Heart right ventricle (tissue), 16 donors: Measurements from ENCODE around the gene ADARB1. TPM values are rescaled to one million over a fixed set of nuclear protein-coding genes. Genes with fewer than 3 reads are reported as not detected.

ENCODE experiments used
- ATAC-seq, 8 donors: fragments of 200-7000 bp; cut with Tn5 transposase; one replicate each; pipeline ENCODE4 v1.9.1; 2020; ENCODE audit warnings: mild to moderate bottlenecking in 8 of 8, moderate library complexity in 8 of 8, moderate number of reproducible peaks in 1 of 8
- DNase-seq, 2 donors: peaks; one replicate each; pipeline ENCODE4 v3.0.0-alpha.2; 2020
- H3K27ac ChIP-seq, 10 donors: fragments of 200-600 bp; sonication (generic) in 2 of 10; one replicate each; pipeline versions ENCODE4 v1.5.0 to v1.8.0; 2020 to 2022; ENCODE audit warnings: mild to moderate bottlenecking in 3 of 10
- H3K27me3 ChIP-seq, 7 donors: fragments of 200-600 bp; one replicate each; pipeline ENCODE4 v1.8.0; 2021 to 2022; ENCODE audit warnings: mild to moderate bottlenecking in 2 of 7
- H3K36me3 ChIP-seq, 9 donors: fragments of 200-600 bp; sonication (generic) in 1 of 9; one replicate each; pipeline versions ENCODE4 v1.5.0 to v1.8.0; 2020 to 2022; ENCODE audit warnings: mild to moderate bottlenecking in 2 of 9
- H3K4me1 ChIP-seq, 9 donors: fragments of 200-600 bp; sonication (generic) in 1 of 9; one replicate each; pipeline versions ENCODE4 v1.5.0 to v1.8.0; 2020 to 2022; ENCODE audit warnings: mild to moderate bottlenecking in 4 of 9
- H3K4me3 ChIP-seq, 10 donors: fragments of 200-600 bp; sonication (generic) in 2 of 10; one replicate each; pipeline versions ENCODE4 v1.5.0 to v1.8.0; 2020 to 2022; ENCODE audit warnings: mild to moderate bottlenecking in 7 of 10, moderate library complexity in 2 of 10
- H3K9me3 ChIP-seq, 11 donors: fragments of 200-600 bp in 10 of 11; sonication (generic) in 2 of 11; one replicate each; pipeline versions ENCODE4 v1.5.0 to v1.8.0; 2013 to 2022; ENCODE audit warnings: mild to moderate bottlenecking in 2 of 11, control low read depth in 1 of 11, moderate library complexity in 1 of 11
- WGBS, 2 donors: extraction: QIAGEN DNeasy Blood & Tissue Kit; methylation state at CpG; one replicate each; pipeline ENCODE4 v1.1.7; 2013; ENCODE audit warnings: inconsistent platforms in 1 of 2; 5-methylcytosine and 5-hydroxymethylcytosine counted together
- intact Hi-C, 10 donors: fragments of 100-400 bp; cut with DNase I; formaldehyde crosslinking; loops; one replicate each; pipeline versions ENCODE4 v1.11.1 to v1.14.2; 2022
- polyA plus RNA-seq, 2 donors: library from polyadenylated mRNA; stranded (reverse); fragments of 200-250 nt; gene quantifications; one replicate each; pipeline ENCODE4 v1.2.3, GENCODE V29; 2013
- total RNA-seq, 10 donors: library from RNA; stranded (reverse); fragmentation: NEBNext Ultra II Directional in 3 of 10; extraction: Animal tissue kit (Norgen Biotek cat#: 25700) in 3 of 10; gene quantifications; one replicate each; pipeline versions ENCODE4 v1.2.1 to v1.2.4, GENCODE V29; 2021 to 2023
- TF ChIP-seq, protein P1 (sequence below), 9 donors: fragments of 200-600 bp; sonication (generic) in 2 of 9; IDR thresholded peaks; one replicate each; pipeline versions ENCODE4 v1.5.0 to v1.8.0; 2021 to 2022; ENCODE audit warnings: antibody characterized with exemption in 9 of 9, mild to moderate bottlenecking in 5 of 9, moderate library complexity in 1 of 9
- donor health status: Arrhythmogenic right ventricular cardiomyopathy.
- donor health status: ischemic (EF 13 %, LVEDD 7.1; RV severe dilation, severe dysfunction).
- donor health status: healthy with polysubstance abuse.
- donor health status: DM: no; HTN: yes; CAD: no.
- donor health status: DM: no; HTN: no; CAD: no.
- donor health status: ischemic (EF 25% LVEDD 6.9; RV normal size, moderate dysfunction).
- donor health status: ischemic (EF 25% LVEDD 5.7; RV mildly dilated, moderate dysfunction).
- donor health status: healthy.
- donor health status: DM: yes; HTN: yes; CAD: no.
- donor health status: Ischemic cardiomyopathy.
- donor health status: ischemic (EF 35%, LVEDD 5.7; RV mildly dilated, moderate dysfunction).
- donor health status: nonischemic (EF 11% LVEDD 7.7; RV severe dilation, severe dysfunction).
- donor health status: DM: yes; HTN: yes; CAD: no.
- donor health status: PGD.
- donor health status: ischemic (EF 29% LVEDD 5.4; RV normal size, mild dysfunction).
- donor health status: nonischemic (EF 23%, LVEDD 6.1; RV moderate dilation, normal function).

ADARB1 gene
- total and polyA plus RNA-seq, 12 donors: 7.4 to 21.2 (median 13.5) TPM

DNA sequence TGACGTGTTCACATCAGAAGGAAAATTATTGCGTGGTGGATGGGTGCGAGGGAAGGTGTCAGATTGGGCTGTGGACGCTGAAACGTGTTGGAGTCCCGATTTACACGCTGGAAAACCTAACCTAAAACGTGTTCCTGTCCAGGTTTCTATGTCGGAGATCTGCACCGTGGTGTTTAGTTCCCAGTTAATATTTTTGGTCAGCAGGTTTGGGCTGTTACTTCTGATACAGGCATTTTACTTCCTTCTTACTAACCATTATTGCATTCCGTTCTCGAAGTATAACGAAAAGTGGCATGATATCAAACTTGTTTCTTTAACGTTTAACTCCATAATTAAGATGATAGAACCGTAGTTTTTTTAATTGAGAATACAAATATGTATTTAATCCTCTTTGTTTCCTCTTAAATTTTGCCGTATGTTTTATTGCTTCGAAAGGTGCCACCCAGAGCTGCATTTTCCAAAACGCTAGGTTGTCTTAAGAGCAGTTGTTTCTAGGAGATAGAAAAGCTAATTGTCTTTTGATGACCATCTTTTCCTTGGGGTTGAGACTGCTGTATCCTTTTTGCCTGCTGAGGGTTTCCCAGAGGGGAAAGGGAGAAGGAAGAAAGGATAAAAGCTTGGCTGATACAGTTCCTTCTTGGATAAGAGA, 1.3 kb downstream of the ADARB1 start:
- WGBS, 2 donors: 28 to 34% methylated on average over 18 of the region's 18 CpGs

DNA sequence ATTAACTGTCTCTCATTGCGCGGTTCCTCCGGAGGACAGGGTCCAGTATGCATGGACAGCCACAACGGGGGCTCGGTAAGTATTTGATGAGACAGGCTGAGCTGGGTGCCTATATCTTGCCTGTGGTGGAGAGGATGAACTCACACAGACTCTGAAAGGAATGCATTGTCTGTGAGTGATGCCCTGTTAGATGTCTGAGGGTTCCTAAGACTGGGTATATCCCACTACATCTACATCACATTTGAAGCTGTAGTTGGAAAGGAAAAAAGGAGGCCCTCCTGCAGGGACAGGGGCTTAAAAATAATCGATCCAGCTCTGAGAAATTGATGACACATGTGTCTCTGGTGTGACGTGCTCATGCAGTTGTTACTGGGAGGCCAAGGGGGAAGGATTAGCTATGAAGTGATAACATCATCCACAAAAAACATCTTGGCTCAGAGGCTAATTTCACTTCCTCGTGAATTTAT, 1.9 kb downstream of the ADARB1 start:
- intact Hi-C loops: loop anchor here in 6 of 10 donors (5.0 to 10.0 kb wide), 6 partner anchors 36 to 129 kb away; no protein-coding TSS in a partner anchor

More for the DNA sequence above, 1.3 kb downstream of the ADARB1 start:
- Histone ChIP-seq H3K27me3 (peaks cover 0 to 8% (median 0%) of the 10 kb centered on the region in 7 donors), H3K4me3 (peak overlapping the region; percentile 74 to 100 (median 86)), H3K9me3 (no peaks in the 10 kb centered on the region), H3K36me3 (no peaks in the 10 kb centered on the region), H3K27ac (peak overlapping the region in 8 of 10 donors; percentile 55 to 81 (median 76)), H3K4me1 (peaks cover 15 to 63% (median 30%) of the 10 kb centered on the region in 9 donors)
- ATAC-seq: no peak
- intact Hi-C loops: loop anchor here in 6 of 10 donors (5.0 to 10.0 kb wide), 6 partner anchors 37 to 128 kb away; no protein-coding TSS in a partner anchor
- DNase-seq: no peak
- TF ChIP-seq, protein P1, sequence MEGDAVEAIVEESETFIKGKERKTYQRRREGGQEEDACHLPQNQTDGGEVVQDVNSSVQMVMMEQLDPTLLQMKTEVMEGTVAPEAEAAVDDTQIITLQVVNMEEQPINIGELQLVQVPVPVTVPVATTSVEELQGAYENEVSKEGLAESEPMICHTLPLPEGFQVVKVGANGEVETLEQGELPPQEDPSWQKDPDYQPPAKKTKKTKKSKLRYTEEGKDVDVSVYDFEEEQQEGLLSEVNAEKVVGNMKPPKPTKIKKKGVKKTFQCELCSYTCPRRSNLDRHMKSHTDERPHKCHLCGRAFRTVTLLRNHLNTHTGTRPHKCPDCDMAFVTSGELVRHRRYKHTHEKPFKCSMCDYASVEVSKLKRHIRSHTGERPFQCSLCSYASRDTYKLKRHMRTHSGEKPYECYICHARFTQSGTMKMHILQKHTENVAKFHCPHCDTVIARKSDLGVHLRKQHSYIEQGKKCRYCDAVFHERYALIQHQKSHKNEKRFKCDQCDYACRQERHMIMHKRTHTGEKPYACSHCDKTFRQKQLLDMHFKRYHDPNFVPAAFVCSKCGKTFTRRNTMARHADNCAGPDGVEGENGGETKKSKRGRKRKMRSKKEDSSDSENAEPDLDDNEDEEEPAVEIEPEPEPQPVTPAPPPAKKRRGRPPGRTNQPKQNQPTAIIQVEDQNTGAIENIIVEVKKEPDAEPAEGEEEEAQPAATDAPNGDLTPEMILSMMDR (IDR thresholded peaks at IDR 0.05): no peak

DNA sequence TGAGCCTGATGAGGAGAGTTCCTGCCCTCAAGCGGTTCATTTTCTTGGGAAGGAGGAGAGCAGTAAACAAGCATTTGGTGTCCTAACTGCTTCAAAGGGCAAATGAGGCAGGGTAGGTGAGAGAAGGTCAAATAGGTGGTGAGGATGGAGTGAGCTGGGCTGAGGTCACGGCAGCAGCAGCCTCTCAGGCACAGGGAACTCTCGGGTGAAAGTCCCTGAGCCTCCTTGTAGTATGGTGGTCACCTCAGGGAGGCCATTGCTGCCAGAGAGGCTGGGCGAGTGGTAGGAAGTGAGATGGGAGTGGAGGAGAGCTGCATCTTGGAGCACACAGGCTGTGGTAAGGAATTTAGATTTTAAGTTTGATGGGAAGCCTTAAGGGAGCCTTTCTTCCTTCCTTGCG, 4.0 kb downstream of the ADARB1 start:
- DNase-seq (no peak), ATAC-seq (no peak)
- Histone ChIP-seq H3K4me1 (peaks cover 16 to 79% (median 41%) of the 10 kb centered on the region in 9 donors), H3K27ac (peak overlapping the region in 1 of 10 donors; percentile 61), H3K9me3 (no peaks in the 10 kb centered on the region), H3K36me3 (peaks cover 0 to 8% (median 0%) of the 10 kb centered on the region in 9 donors), H3K4me3 (no peak overlapping the region), H3K27me3 (peaks cover 0 to 8% (median 0%) of the 10 kb centered on the region in 7 donors)
- TF ChIP-seq, protein P1 (IDR thresholded peaks at IDR 0.05): no peak
- 73 to 78% methylated on average over 5 of the region's 5 CpGs for WGBS, 2 donors
- intact Hi-C loops: loop anchor here in 6 of 10 donors (5.0 to 10.0 kb wide), 6 partner anchors 34 to 131 kb away; no protein-coding TSS in a partner anchor

More for the DNA sequence above, 1.9 kb downstream of the ADARB1 start:
- DNase-seq (no peak), ATAC-seq (no peak)
- Histone ChIP-seq H3K36me3 (peaks cover 0 to 1% (median 0%) of the 10 kb centered on the region in 9 donors), H3K27ac (peak overlapping the region in 1 of 10 donors; percentile 70), H3K4me1 (peaks cover 19 to 69% (median 36%) of the 10 kb centered on the region in 9 donors), H3K9me3 (no peaks in the 10 kb centered on the region), H3K4me3 (peak overlapping the region in 7 of 10 donors; percentile 74 to 100 (median 87)), H3K27me3 (peaks cover 0 to 8% (median 0%) of the 10 kb centered on the region in 7 donors)
- 59 to 60% methylated on average over 8 of the region's 8 CpGs for WGBS, 2 donors
- TF ChIP-seq, protein P1 (IDR thresholded peaks at IDR 0.05): no peak

DNA sequence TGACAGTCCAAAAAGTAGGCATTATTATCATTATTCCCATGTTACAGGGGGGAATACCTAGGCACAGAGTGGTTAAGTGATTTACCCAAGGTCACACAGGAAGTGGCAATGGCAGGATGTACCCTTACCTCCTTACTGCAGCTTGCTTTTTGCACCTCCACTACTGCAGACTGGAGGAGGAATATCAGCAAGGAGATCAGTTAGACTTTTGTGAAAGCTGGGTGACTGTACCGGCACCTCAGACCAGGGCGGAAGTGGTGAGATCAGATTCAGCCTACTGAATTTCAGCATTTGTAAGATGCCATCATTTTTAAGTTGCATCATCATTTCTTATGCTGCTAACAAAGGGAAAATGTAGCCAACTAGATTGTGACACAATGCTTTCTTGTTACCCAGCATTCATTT, 4.5 kb downstream of the ADARB1 start:
- 90 to 92% methylated on average over 2 of the region's 2 CpGs for WGBS, 2 donors
- no peak overlapping the region for H3K4me3 ChIP-seq
- TF ChIP-seq, protein P1 (IDR thresholded peaks at IDR 0.05): no peak

More for the DNA sequence above, 4.5 kb downstream of the ADARB1 start:
- peaks cover 16 to 77% (median 39%) of the 10 kb centered on the region in 9 donors for H3K4me1 ChIP-seq
- DNase-seq (no peak), ATAC-seq (peak in 1 of 8 donors; percentile 3)
- intact Hi-C loops: loop anchor here in 6 of 10 donors (5.0 to 10.0 kb wide), 6 partner anchors 33 to 132 kb away; no protein-coding TSS in a partner anchor
- H3K9me3 ChIP-seq: no peaks in the 10 kb centered on the region
- H3K27me3 ChIP-seq: peaks cover 0 to 8% (median 0%) of the 10 kb centered on the region in 7 donors
- peak overlapping the region in 2 of 10 donors; percentile 33 to 61 for H3K27ac ChIP-seq
- H3K36me3 ChIP-seq: peaks cover 0 to 8% (median 0%) of the 10 kb centered on the region in 9 donors
